ENCODE measurements around the gene CYTH3.

DNA sequence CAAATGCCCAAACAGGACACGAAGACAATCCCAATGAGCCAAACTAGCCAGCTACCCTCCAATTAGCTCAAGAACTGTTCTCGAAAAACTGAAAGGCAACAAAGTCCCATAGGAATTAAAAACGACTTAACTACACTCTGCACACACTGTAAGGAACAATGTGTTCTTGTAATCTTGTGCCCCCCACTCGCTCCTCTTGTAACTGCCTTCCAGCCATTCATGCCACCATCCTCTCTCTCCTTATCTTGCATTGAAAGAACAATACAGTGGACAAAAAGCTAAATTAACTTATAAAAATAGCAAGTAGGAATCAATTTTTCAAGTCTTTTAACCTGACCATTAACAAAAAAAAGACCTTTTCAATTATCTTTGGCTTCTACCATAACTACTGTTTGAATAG lies 2.9 kb downstream of the CYTH3 start:
- TF ChIP-seq, protein P1, sequence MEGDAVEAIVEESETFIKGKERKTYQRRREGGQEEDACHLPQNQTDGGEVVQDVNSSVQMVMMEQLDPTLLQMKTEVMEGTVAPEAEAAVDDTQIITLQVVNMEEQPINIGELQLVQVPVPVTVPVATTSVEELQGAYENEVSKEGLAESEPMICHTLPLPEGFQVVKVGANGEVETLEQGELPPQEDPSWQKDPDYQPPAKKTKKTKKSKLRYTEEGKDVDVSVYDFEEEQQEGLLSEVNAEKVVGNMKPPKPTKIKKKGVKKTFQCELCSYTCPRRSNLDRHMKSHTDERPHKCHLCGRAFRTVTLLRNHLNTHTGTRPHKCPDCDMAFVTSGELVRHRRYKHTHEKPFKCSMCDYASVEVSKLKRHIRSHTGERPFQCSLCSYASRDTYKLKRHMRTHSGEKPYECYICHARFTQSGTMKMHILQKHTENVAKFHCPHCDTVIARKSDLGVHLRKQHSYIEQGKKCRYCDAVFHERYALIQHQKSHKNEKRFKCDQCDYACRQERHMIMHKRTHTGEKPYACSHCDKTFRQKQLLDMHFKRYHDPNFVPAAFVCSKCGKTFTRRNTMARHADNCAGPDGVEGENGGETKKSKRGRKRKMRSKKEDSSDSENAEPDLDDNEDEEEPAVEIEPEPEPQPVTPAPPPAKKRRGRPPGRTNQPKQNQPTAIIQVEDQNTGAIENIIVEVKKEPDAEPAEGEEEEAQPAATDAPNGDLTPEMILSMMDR (IDR thresholded peaks at IDR 0.05) = no peak
- no peak for TF ChIP-seq POLR2A (IDR thresholded peaks at IDR 0.05)
